HG03039 (cell line): ENCODE data around the gene CMTM2.
"Not testable (repeated sequence)": the region's sequence is repeated elsewhere in the genome, so short reads cannot be mapped to it uniquely, and the experiment has no call there.

Experiments
- ATAC-seq: cut with Tn5 transposase; IDR thresholded peaks from one replicate; pipeline ENCODE4 v1.9.1; 2021; ENCODE audit warnings: mild to moderate bottlenecking, moderate library complexity; ENCODE audit not compliant: unreplicated experiment

CMTM2 gene

DNA sequence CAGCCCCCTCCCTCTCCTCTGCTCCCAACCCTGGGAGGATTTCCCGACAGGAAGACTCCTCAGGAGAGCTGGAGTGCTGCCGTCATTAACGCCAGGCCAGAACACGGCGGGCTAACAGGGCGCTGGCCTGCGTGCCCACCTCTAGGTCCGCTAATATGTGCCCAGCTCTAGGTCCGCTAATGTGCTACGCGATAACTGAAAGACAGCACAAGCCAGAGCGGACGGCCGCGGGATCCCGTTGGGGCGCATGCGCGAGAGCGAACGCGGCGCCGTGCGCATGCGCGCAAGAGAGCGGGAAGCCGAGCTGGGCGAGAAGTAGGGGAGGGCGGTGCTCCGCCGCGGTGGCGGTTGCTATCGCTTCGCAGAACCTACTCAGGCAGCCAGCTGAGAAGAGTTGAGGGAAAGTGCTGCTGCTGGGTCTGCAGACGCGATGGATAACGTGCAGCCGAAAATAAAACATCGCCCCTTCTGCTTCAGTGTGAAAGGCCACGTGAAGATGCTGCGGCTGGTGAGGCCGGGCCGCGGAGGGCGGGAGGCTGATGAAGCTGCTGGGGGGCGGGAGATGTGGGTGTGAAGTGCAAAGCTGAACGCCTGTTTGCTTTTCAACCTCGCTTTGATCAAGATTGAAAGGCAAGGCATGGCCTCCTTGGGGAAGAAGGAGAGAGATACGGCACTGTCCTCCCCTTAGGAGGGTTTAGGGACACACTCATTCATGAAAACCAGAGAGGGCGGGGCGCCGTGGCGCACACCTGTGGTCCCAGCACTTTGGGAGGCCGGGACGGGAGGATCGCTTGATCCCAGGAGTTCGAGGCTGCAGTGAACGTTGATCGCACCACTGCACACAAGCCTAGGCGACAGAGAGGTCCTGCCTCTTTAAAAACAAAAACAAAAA is 26.7 kb upstream of the CMTM2 start, which contains the start of gene CKLF:
Gene CKLF (plus strand): TSS at position 291 of the 892 bp plus-strand sequence. CDS start 140 bp downstream, at position 431.
- ATAC-seq, result peak; percentile 67

DNA sequence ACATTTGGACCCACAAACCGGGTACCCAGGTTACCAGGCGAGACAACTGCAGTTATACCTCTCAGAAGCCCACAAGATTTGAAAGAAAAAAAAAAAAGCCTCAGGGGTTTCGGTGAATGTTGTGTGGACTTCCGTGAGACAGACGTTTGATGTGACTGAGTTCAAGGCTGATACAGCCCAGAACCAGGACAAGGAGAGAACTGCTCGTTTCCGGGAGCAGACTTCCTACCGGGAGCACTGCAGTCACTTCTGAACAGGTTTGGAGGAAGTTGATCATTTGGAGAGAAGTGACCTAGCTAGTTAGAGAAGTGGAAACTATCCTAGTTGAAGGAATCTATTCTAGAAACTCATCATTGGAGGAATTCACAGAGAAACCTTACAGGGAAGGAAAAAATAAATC is 26.0 kb upstream of the CMTM2 start:
- no peak for ATAC-seq

DNA sequence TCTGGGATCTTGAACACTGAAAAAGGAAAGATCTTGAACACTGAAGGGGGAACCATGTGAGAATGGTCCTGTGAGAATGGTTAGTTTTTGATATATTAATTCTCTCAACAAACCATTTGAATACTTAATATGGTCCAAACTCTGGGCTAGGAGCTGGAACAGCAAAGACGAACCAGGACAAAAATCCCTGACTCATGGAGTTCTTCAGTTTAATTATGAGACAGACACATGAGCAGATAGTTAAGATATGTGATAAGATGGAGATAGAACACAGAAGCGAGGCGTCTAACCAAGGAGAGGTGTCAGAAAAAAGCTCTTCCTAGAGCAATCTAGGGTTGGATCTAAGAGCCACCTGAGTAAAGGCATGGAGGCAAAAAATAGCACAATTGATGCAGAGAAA is 25.2 kb upstream of the CMTM2 start:
- ATAC-seq, result no peak

DNA sequence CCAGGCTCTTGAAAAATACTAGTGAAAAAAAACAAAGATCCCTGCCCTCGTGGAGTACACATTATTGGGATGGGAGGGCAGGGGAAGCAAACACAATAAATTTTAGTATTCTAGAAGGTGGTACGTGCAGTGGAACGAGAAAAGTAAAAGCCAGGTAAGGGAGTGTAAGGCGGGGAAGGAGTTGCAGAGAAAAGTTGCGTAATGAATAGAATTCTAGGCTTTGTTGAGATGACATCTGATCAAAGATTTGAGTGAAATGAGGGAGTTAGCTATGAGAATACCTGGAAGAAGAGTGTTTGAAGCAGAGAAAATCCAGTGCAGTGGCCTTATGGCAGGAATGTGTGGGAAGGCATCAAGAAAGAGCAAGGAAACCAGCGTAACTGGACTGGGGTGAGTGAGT is 24.8 kb upstream of the CMTM2 start:
- no peak for ATAC-seq

DNA sequence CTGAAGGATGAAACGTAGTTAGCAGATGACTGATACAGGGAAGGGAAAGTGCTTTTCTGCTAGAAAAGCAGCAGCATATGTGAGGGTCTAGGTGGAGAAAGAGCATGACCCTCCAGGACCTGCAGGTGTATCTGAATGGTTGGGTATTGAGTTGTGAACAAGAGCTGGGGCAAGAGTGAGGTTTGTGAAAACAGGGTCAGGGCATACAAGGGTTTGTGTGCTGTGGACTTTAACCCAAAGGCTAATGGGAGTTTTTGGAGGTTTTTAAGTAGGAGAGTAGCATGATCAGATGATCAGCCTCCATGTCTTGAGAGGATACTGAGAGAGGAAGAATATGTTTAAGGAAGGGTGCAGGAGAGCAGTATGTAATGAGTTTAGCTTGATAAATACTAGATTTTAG is 19.2 kb upstream of the CMTM2 start:
- ATAC-seq, result no peak

DNA sequence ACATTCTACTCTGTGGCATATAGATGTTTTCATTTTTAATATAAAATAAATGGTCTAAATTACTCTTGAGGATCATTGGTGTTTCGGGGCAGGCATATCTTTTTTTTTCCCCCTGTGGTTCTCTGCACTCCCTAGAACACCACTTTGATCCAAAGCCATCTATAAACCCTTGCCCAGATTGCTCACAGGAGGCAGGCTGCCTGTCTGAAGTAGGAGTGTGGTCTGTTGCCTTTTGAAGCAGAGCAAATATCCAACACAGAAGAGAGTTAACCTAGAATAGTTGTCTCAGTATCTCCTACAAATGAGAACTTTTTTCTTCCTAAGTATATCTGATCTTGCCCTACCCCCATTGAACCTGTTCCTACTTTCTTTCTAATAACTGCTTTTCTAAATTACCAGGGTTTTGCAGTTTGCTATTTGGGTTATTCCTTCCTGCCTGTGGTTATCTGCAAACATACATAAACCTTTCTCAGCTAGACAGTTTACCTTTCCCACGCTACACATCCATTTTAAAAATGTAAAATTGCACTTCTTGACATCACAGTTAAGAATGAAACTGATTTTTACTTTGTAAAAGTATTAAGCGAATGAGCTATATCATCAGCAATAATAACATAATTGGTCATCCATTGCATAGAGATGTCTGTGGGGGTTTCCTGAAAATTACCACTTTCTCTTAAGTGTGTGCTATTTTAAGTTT is 17.7 kb upstream of the CMTM2 start:
- no peak for ATAC-seq

DNA sequence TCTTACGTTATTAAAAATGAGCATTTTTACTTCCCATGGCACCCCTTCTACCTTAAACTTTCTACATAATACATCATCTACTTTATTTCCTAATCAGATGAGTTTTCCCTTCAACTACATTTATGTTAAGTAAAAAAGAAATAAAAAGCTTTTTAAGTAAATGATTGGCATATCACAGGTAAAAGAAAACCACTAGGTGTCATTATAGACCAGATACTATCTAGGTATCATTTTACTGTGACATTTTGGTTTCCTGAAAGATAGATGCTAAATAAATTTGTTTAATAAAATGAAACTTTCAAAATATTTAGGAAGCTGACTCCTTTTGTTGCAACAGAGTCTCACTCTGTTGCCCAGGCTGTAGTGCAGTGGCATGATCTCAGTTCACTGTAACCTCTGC is 16.9 kb upstream of the CMTM2 start:
- ATAC-seq, result no peak

DNA sequence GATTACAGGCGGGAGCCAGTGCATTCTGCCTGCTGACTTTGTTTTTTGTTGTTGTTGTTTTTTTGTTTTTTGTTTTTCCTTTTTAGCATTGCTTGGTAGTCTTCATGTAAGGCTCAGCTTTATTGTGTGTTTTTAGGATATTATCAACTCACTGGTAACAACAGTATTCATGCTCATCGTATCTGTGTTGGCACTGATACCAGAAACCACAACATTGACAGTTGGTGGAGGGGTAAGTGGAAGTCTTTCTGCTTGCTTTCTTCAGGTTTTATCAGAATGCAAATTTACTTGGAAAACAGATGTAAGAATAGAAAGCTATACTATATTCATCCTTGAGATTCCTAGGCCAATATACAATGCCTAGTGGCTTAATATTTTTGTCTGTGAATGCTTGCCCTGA is 16.3 kb upstream of the CMTM2 start:
- no peak for ATAC-seq

DNA sequence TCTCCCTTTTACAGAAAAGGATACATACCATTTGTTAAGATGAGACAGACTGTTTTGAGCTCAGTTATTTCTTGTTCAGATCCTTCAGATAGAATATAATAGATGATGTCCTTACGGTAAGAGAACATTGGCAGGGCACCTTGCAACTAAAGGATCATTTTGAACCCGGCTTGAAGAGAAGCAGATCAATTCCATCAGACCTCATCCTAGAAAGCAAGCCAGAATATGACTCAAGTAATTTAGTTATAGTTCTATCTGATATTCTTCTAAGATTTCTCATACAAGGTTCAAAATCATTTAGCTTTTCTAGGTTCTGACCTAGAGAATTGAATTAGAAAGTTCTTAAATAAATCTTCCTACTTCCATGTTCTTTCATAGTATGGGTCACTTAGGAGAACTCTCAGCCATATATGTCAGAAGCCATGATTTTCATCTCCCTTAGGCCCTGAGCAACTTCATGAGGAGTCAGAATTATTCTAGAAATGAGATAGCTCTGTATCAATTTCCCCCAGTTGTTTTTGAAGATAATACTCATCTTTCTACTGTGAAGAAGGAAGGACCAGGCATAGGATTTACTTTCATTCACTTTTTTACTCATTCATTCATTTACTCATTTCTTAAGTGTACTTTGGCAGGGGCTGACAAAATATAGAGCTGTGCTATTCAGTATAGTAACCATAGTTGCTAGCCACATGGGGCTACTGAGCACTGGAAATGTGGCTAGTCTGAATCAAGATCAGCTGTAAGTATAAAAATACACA is 15.5 kb upstream of the CMTM2 start:
- ATAC-seq, result no peak

DNA sequence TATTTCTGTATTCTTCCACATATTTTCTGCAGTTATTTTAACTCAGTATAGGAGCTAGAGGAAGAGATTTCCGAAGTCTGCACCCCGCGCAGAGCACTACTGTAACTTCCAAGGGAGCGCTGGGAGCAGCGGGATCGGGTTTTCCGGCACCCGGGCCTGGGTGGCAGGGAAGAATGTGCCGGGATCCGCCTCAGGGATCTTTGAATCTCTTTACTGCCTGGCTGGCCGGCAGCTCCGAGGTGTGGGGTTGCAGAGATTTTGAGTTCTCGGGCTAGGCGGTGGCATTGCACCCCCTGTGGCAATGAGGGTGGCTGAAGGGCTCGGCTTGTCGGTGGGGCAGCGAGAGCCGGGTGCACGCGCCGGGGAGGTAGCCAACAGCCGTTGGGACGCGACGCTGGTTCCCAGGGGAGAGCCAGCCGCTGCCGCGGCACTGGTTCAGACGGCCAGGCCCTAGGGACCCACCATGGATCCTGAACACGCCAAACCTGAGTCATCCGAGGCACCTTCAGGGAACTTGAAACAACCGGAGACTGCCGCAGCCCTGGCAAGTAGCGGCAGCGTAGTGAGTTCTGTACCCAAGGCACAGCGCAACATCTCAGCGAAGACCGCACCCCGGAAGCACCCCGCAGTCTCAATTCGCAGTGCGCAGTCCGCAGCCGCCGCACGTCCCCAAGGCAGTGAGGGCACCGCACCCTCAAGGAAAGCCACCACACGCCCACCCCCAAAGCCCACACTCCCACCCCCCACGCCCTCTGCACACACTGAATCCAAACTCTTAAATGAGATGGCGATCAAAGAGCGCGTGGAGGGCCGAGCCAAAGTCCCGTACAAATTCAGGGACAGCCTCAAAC is 13.0 kb upstream of the CMTM2 start, which contains the start of gene CMTM1:
Gene CMTM1 (plus strand): TSS at position 389 of the 851 bp plus-strand sequence. CDS start 75 bp downstream, at position 464.
- no peak for ATAC-seq

DNA sequence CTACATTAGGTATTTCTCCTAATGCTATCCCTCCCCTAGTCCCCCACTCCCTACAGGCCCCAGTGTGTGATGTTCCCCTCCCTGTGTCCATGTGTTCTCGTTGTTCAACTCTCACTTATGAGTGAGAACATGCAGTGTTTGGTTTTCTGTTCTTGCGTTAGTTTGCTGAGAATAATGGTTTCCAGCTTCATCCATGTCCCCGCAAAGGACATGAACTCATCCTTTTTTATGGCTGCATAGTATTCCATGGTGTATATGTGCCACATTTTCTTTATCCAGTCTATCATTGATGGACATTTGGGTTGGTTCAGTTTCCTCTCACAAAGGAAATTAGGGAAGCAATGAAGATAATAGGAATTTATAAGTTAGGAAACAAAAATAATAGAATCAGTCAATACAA is 12.0 kb upstream of the CMTM2 start:
- ATAC-seq, result not testable (repeated sequence)

DNA sequence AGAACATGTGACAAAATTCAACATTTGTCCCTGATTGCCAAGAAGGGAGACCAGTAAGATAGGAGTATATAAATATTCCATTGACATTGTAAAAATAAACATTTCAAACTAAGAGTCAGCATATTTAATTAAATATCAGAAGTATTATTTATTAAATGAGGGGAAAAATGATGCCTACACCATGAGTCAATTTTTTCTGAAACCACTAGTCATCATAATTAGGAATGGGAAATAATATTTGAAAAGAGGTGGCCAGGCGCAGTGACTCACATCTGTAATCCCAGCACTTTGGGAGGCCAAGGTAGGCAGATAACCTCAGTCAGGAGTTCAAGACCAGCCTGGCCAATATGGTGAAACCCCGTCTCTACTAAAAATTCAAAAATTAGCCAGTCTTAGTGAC is 10.9 kb upstream of the CMTM2 start:
- ATAC-seq, result no peak

DNA sequence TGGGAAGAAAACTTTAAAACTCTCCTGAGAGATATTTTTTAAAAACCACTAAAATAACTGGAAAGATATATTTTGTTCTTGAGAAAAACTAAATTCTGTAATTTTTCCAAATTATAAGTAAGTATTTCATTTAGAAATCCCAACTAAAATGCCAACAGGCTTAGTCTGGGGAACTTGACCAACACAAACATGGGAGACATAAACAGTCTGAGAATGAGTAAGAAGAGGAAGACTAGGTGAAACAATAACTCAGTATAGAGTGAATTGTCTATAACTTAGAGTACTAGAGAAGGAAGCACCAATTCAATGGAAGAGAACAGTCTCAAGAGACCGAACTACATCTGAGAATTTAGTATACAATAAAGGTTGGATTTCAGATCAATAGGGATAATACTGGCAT is 10.1 kb upstream of the CMTM2 start:
- ATAC-seq, result no peak

DNA sequence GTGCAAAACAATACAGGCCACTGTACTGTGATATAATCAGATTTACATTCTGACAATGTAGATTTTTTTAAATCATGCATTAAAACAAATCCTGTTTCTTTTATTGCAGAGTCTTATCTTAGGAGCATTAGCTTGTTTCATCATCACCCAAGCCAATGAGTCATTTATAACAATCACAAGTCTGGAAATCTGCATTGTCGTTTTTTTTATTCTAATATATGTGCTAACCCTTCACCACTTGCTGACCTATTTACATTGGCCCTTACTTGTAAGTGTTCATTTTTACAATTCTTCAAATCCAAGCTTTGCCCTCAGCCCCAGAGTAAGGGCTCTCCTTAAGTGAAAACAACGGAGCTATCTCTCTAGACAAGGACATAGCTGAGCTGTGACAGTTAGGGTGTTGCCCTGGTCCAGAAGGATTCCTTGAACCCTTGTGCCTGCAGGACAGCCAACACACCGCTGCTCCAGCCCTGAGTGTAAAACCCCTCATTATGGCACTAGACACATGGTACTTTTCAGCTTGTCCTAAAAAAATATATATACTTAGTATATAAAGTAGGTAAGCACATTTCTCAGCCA is 9.3 kb upstream of the CMTM2 start:
- no peak for ATAC-seq

DNA sequence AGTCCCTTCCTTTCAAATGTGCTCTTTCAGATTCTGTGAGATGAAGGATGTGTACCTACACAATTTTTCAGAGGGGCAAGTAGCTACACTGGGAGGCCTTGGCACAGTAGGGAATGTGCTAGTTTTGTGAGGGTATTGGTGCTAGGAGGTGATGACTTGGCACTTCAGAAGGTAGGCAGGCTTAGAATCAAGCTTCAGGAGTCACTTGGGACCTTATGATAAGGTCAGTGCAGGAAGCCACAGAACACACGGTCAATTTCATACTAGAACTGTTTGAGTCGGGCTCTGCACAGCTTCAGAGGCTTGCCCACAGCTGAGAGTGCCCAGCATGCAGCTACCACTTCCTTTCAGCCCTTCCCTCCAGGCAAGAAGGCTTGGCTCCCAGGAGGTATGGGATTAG is 6.9 kb upstream of the CMTM2 start:
- no peak for ATAC-seq

DNA sequence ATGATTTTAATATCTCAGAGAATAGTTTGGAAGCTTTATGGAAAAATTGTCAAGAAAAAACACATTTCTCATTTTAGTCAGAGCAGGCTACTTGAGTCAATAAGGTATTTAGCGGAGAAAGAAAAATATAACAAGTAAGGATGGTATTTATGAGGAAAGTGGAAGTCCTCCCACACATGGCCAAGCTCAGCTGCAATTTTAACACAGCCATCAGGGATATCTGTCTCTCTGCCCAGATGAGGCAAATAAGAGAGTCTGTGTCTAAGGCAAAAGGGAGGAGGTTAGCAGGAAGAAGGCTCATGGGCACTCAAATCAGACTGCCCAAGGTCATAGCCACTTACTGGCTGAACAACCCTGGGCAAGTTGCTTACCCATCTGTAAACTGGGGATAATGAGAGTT is 5.2 kb upstream of the CMTM2 start:
- ATAC-seq, result no peak

DNA sequence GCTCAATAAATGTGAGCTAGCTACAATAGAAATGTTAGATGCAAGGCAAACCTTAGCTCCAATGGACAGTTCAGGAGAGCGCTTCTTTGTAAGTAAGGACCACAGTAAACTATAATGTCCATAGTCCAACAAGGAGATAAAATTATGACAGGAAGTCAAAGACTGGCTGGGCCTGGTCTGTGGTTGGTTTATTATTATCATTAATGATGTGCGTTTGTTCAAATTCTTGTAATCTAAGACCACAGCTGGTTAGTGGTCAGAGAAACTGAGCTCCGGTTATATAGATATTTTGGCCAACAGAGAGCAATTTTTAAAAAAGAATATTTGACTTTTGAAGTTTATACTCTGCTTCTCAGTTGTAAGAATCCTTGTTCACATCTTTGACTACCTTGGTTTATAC is 4.7 kb upstream of the CMTM2 start:
- no peak for ATAC-seq

DNA sequence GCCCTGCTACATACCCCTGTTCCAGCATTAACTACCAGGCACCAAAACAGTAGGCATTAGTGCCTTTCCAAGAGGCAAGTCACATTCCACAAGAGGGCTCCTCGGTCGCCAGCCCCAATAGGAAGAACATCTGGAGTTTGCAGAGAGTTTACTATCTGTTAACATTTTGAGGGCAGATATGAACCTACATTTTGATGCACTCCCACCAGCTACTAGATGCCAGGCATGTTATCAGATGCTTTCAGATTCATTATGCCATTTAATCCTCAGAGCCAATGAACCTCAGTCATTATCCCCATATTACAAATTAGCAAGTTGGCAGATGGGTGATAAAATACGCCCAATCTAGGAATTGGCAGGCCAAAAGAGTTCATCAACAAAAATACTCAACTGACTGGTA is 4.2 kb upstream of the CMTM2 start:
- ATAC-seq, result no peak

DNA sequence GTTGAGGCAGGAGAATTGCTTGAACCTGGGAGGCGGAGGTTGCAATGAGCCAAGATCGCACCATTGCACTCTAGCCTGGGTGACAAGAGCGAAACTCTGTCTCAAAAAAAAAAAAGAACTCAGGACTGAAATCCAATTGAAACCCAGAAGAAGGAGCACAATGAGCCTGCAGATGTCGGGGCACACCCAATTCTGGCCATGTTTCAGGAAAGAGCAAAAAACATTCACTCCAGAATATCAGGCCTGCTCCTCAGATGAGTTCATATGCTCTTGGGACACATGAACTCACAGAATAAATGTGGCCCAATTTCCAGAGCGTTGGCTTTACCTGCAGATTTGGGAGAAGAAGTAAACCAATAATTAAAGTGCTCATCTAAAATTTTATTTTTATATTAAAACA is 3.0 kb upstream of the CMTM2 start:
- no peak for ATAC-seq

DNA sequence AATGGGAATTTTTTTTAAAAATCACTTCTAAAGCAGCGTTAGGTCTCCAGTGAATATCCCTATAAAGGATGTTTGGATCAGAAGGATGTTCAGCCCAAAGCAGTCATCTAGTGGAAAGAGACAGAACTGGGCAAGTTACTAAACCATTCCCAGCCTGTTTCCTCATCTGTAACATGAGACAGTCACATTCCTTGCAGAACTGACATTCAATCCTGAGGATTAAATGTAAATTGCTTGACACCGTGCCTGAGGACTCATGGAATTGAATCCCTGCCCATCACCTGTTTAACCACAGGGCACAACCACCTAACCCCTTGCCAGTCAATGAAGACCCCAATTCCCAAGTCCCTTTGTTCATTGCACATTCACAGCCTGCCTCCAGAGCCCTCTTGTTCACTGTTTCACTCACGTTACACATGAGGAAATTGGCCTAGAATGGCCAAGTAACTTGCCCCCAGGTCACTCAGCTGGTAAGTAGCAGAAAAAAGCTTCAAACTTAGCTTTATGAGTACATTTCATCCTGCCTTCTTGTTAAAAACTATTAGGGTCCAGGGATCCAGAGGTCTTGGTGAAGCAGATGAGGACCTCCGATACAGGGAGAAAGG is 1.4 kb downstream of the CMTM2 start:
- no peak for ATAC-seq
